ENCODE results near the gene CCNB2. TPM values are rescaled to one million over a fixed set of nuclear protein-coding genes. Genes with fewer than 3 reads are reported as not detected.

Gene CCNB2
- total and polyA plus RNA-seq, 2 of the 8 experiments (the other 6 are each of a cell fraction or from before 2014, with no cell fraction given): 70.7 to 92.1 TPM

DNA sequence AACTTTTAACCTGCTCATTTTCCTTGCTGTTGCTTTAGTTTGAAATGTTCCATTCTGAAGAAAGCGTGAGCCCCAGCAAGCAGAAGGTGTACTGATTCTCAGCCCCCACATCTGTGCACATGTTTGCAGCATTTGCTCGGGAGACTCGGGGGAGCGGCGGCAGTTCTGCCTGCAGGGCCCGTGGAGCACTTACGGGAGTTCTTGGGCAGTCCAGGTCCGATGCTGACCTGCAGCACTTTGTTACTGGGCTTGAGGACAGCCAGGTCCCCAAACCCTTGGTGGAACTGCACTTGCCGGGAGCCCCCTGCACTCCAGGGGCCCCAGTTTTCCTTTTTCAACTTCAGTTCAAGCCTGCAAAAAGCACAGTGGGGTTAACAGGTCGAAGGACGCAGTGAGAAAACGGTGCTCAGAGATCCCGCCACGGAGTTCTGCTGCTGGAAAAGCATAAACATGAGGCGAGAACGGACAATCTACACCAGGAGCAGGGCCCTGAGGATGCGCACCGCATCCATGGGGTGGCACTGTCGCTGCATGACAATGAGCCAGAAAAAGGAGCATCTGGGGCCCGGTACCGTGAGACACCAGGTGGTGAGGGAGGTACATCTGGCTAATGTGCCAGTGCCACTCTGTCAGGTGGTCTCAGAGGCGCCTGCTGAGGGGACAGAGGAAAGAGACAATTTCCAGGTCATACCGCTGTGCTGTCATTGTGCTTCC is 56.1 kb downstream of the CCNB2 start:
- DNase-seq (ENCODE audit: low read depth in 1 of 2, low spot score in 2 of 2) (peak in 1 of 2 experiments; percentile 73), FAIRE-seq (no peak)
- Histone ChIP-seq H2BK5ac (ENCODE audit: low read depth, low read length) (no peak overlapping the region), H4K20me1 (replicated peaks in 1 of 2; ENCODE audit: control insufficient read depth in 1 of 2, insufficient read depth in 2 of 2, low read length in 2 of 2) (no peaks in the 10 kb centered on the region), H4K8ac (ENCODE audit: extremely low read depth, insufficient read depth, low read length) (peak overlapping the region; percentile 43; the same call in 1 of the 2 replicates), H4K91ac (replicated peaks; ENCODE audit: insufficient read length, low read length) (no peak overlapping the region), H2AK5ac (ENCODE audit: low read depth, low read length) (no peak overlapping the region), H3K23ac (ENCODE audit: insufficient read length) (no peak overlapping the region), H3K9me3 (ENCODE audit: insufficient read depth in 2 of 2, low read depth in 1 of 2, low read length in 1 of 2) (no peaks in the 10 kb centered on the region), H2BK12ac (ENCODE audit: low read depth, low read length) (no peak overlapping the region), H2BK15ac (ENCODE audit: low read length) (peak overlapping the region; percentile 29; the same call in 1 of the 2 replicates), H3K36me3 (ENCODE audit: control insufficient read depth in 2 of 4, insufficient read depth in 4 of 4, low read length in 3 of 4) (peaks cover 7 to 46% (median 9%) of the 10 kb centered on the region in 4 experiments; a peak in 5 of 8 replicates), H3K27me3 (replicated peaks in 1 of 4; ENCODE audit: control insufficient read depth in 3 of 4, extremely low read depth in 1 of 4, insufficient read depth in 3 of 4, low read length in 3 of 4) (no peaks in the 10 kb centered on the region), H2AFZ (ENCODE audit: low read length) (no peak overlapping the region), H3K4me3 (ENCODE audit: extremely low read depth in 1 of 4, insufficient read depth in 2 of 4, low read depth in 3 of 4, low read length in 4 of 4) (no peak overlapping the region), H3K18ac (ENCODE audit: extremely low read depth, low read length) (no peak overlapping the region), H2BK120ac (replicated peaks; ENCODE audit: low read depth, low read length) (no peak overlapping the region), H3K9ac (replicated peaks in 1 of 4; ENCODE audit: extremely low read depth in 1 of 4, low read depth in 3 of 4, low read length in 3 of 4) (no peak overlapping the region), H3K79me2 (ENCODE audit: control insufficient read depth in 1 of 2, insufficient read depth in 2 of 2, low read length in 2 of 2) (no peaks in the 10 kb centered on the region), H3K56ac (replicated peaks; ENCODE audit: insufficient read length, low read depth, low read length) (no peak overlapping the region), H4K5ac (ENCODE audit: insufficient read length, low read depth, low read length) (no peak overlapping the region), H2BK20ac (ENCODE audit: low read length) (no peak overlapping the region), H3K4me1 (replicated peaks in 1 of 4; ENCODE audit: control insufficient read depth in 3 of 4, insufficient read depth in 4 of 4, low read length in 3 of 4) (no peaks in the 10 kb centered on the region; a peak in 2 of 7 replicates), H3K14ac (ENCODE audit: insufficient read length) (no peak overlapping the region), H3K4me2 (ENCODE audit: insufficient read depth in 1 of 2, low read depth in 2 of 2, low read length in 2 of 2) (no peak overlapping the region), H3K79me1 (ENCODE audit: low read depth, low read length) (no peaks in the 10 kb centered on the region), H3K4ac (replicated peaks; ENCODE audit: insufficient read length, low read depth, low read length) (no peak overlapping the region), H3K27ac (ENCODE audit: low read depth, low read length) (no peak overlapping the region), H3K23me2 (ENCODE audit: low read depth, low read length) (no peaks in the 10 kb centered on the region; the same call in 1 of the 2 replicates)
- POLR2A ChIA-PET (ENCODE audit: partially characterized antibody): no interaction called here
- 83% methylated on average over 21 of the region's 23 CpGs; no CpG with 5 or more reads in 1 of the 2 experiments for WGBS, 2 experiments (ENCODE audit: extremely low coverage in 1 of 2, insufficient coverage in 1 of 2, insufficient read length in 1 of 2, insufficient replicate concordance in 2 of 2, low coverage in 1 of 2, low lambda C conversion rate in 2 of 2, missing lambda C conversion rate in 1 of 2)
- 0 out of 4 replicates have a peak, but pooled peaks of 1 of the 2 experiments have one; percentile 43 for TF ChIP-seq SIN3A (conservative IDR thresholded peaks at IDR 0.05 in 1 of 2, IDR thresholded peaks at IDR 0.05 in 1 of 2; ENCODE audit: low read depth in 1 of 2, low read length in 2 of 2)
- no peak for TF ChIP-seq CHD2 (IDR thresholded peaks at IDR 0.05; ENCODE audit: low read length)
- TF ChIP-seq, protein P1, sequence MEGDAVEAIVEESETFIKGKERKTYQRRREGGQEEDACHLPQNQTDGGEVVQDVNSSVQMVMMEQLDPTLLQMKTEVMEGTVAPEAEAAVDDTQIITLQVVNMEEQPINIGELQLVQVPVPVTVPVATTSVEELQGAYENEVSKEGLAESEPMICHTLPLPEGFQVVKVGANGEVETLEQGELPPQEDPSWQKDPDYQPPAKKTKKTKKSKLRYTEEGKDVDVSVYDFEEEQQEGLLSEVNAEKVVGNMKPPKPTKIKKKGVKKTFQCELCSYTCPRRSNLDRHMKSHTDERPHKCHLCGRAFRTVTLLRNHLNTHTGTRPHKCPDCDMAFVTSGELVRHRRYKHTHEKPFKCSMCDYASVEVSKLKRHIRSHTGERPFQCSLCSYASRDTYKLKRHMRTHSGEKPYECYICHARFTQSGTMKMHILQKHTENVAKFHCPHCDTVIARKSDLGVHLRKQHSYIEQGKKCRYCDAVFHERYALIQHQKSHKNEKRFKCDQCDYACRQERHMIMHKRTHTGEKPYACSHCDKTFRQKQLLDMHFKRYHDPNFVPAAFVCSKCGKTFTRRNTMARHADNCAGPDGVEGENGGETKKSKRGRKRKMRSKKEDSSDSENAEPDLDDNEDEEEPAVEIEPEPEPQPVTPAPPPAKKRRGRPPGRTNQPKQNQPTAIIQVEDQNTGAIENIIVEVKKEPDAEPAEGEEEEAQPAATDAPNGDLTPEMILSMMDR (IDR thresholded peaks at IDR 0.05; ENCODE audit: control extremely low read depth in 1 of 3, insufficient read depth in 1 of 3, low read depth in 1 of 3, low read length in 3 of 3): peak; percentile 78 to 82 (median 80)
- TF ChIP-seq TBP (IDR thresholded peaks at IDR 0.05; ENCODE audit: low read depth, low read length): no peak
- TF ChIP-seq CEBPB (IDR thresholded peaks at IDR 0.05; ENCODE audit: low read depth, low read length): no peak
- peak; percentile 84 to 88 for TF ChIP-seq RAD21 (IDR thresholded peaks at IDR 0.05 in 1 of 2, conservative IDR thresholded peaks at IDR 0.05 in 1 of 2; ENCODE audit: low read depth in 2 of 2, low read length in 2 of 2)
- no peak for TF ChIP-seq SRF (IDR thresholded peaks at IDR 0.05; ENCODE audit: low read depth, low read length)
- TF ChIP-seq, protein P2, sequence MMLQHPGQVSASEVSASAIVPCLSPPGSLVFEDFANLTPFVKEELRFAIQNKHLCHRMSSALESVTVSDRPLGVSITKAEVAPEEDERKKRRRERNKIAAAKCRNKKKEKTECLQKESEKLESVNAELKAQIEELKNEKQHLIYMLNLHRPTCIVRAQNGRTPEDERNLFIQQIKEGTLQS (IDR thresholded peaks at IDR 0.05; ENCODE audit: insufficient read depth, low read depth, low read length): no peak
- CTCF ChIA-PET (ENCODE audit: partially characterized antibody): interaction anchor here (0.8 to 2.8 kb wide), 14 partner anchors 9 to 372 kb away, joined by 3 to 16 read pairs (median 6); no protein-coding TSS in a partner anchor
